ENCODE measurements around the gene SHOC2. TPM values are rescaled to one million over a fixed set of nuclear protein-coding genes. Genes with fewer than 3 reads are reported as not detected.

The SHOC2 gene
- total and polyA plus RNA-seq, 2 experiments from 2014 or later = 23.3 to 33.3 TPM

GRCh38 chr10:110881905-110882304 lies 37.5 kb upstream of the SHOC2 start:
- Histone ChIP-seq H3K4me1 (ENCODE audit: insufficient read depth) (no peaks in the 10 kb centered on the region), H4K20me1 (replicated peaks; ENCODE audit: insufficient read depth) (no peaks in the 10 kb centered on the region), H3K4me3 (no peak overlapping the region), H3K79me2 (replicated peaks; ENCODE audit: insufficient read depth) (no peaks in the 10 kb centered on the region), H3K9me2 (ENCODE audit: insufficient read depth) (no peaks in the 10 kb centered on the region), H3K27ac (ENCODE audit: low read depth) (no peak overlapping the region), H3K36me3 (ENCODE audit: insufficient read depth) (no peaks in the 10 kb centered on the region), H2AFZ (no peak overlapping the region), H3K4me2 (no peak overlapping the region), H3K27me3 (ENCODE audit: insufficient read depth) (no peaks in the 10 kb centered on the region), H3F3A (replicated peaks; ENCODE audit: low read depth) (no peaks in the 10 kb centered on the region)
- H3K27me3 Mint-ChIP-seq (ENCODE audit: insufficient read depth, low read depth, poor library complexity) = no peaks in the 10 kb centered on the region
- DNase-seq (ENCODE audit: low spot score) (no peak), ATAC-seq (no peak)
- H3K36me3 Mint-ChIP-seq (ENCODE audit: low read depth) = peaks cover 5% of the 10 kb centered on the region; the same call in 1 of the 3 replicates
- H3K4me3 Mint-ChIP-seq = no peak overlapping the region
- no peak for TF ChIP-seq REST (IDR thresholded peaks at IDR 0.05; ENCODE audit: unreplicated experiment)
- TF ChIP-seq CTCF (conservative IDR thresholded peaks at IDR 0.05; ENCODE audit: low read depth in 2 of 2) = no peak
- TF ChIP-seq ZNF114 (CRISPR knock-in tag; IDR thresholded peaks at IDR 0.05) = no peak
- no peak for TF ChIP-seq POLR2AphosphoS5 (IDR thresholded peaks at IDR 0.05; ENCODE audit: low read depth)
- TF ChIP-seq ETS1 (IDR thresholded peaks at IDR 0.05) = no peak
- TF ChIP-seq NANOG (IDR thresholded peaks at IDR 0.05; ENCODE audit: borderline replicate concordance) = no peak
- TF ChIP-seq CREB1 (CRISPR knock-in tag; IDR thresholded peaks at IDR 0.05; ENCODE audit: low read depth) = no peak
- no peak for TF ChIP-seq EZH2 (IDR thresholded peaks at IDR 0.05; ENCODE audit: low read depth, unreplicated experiment)
- no peak for TF ChIP-seq ZNF462 (CRISPR knock-in tag; IDR thresholded peaks at IDR 0.05)
- no peak for TF ChIP-seq ZNF331 (CRISPR knock-in tag; IDR thresholded peaks at IDR 0.05; ENCODE audit: low read depth)
- TF ChIP-seq STAT1 (IDR thresholded peaks at IDR 0.05; ENCODE audit: unreplicated experiment) = no peak
- TF ChIP-seq JUNB (IDR thresholded peaks at IDR 0.05; ENCODE audit: unreplicated experiment) = no peak
- no peak for TF ChIP-seq EZH2phosphoT487 (IDR thresholded peaks at IDR 0.05; ENCODE audit: unreplicated experiment)
- H3K9me3 Mint-ChIP-seq = no peaks in the 10 kb centered on the region
- no peaks in the 10 kb centered on the region for H3K4me1 Mint-ChIP-seq
- H3K27ac Mint-ChIP-seq = no peak overlapping the region
